ENCODE measurements around the gene DCANP1. TPM values are rescaled to one million over a fixed set of nuclear protein-coding genes. Genes with fewer than 3 reads are reported as not detected.

DCANP1 gene
- total and polyA plus RNA-seq, 2 of the 13 experiments (the other 11 are each of a cell fraction or from before 2014, with no cell fraction given) = not detected

GRCh38 chr5:135482381-135482933, 35.3 kb upstream of the DCANP1 start (continued):
- TF ChIP-seq ZNF484 (CRISPR knock-in tag; IDR thresholded peaks at IDR 0.05; ENCODE audit: borderline replicate concordance, low read depth) (no peak), TCF7L2 (IDR thresholded peaks at IDR 0.05; ENCODE audit: low read depth, low read length) (no peak), GLMP (CRISPR knock-in tag; IDR thresholded peaks at IDR 0.05; ENCODE audit: borderline replicate concordance) (no peak), ISX (CRISPR knock-in tag; conservative IDR thresholded peaks at IDR 0.05) (no peak), MLX (CRISPR knock-in tag; IDR thresholded peaks at IDR 0.05) (0 out of 2 replicates have a peak, but pooled peaks have one; percentile 40), THAP9 (CRISPR knock-in tag; IDR thresholded peaks at IDR 0.05; ENCODE audit: borderline replicate concordance) (no peak; the same call in 1 of the 2 replicates), ERF (CRISPR knock-in tag; IDR thresholded peaks at IDR 0.05) (peak; percentile 37; the same call in 1 of the 2 replicates), ZMYM2 (CRISPR knock-in tag; IDR thresholded peaks at IDR 0.05) (no peak), NFATC3 (CRISPR knock-in tag; IDR thresholded peaks at IDR 0.05) (no peak), TP53 (CRISPR knock-in tag; conservative IDR thresholded peaks at IDR 0.05) (no peak), MAFK (conservative IDR thresholded peaks at IDR 0.05 in 1 of 2, IDR thresholded peaks at IDR 0.05 in 1 of 2; ENCODE audit: low read length in 2 of 2) (no peak), ZNF34 (CRISPR knock-in tag; IDR thresholded peaks at IDR 0.05; ENCODE audit: borderline replicate concordance) (no peak), ZNF362 (CRISPR knock-in tag; IDR thresholded peaks at IDR 0.05; ENCODE audit: borderline replicate concordance) (no peak), GTF3A (CRISPR knock-in tag; conservative IDR thresholded peaks at IDR 0.05) (no peak), ARNT (IDR thresholded peaks at IDR 0.05) (no peak), PATZ1 (CRISPR knock-in tag; IDR thresholded peaks at IDR 0.05) (peak; percentile 94)

Measured in HepG2 (cell line).